HepG2 (cell line): Measurements from ENCODE around the gene TOMM22. TPM values are rescaled to one million over a fixed set of nuclear protein-coding genes. Genes with fewer than 3 reads are reported as not detected.

Experiments used
- ATF1 ChIP-seq: IDR thresholded peaks from 2 replicates; pipeline ENCODE4 v1.6.1; 2016; ENCODE audit warnings: mild to moderate bottlenecking, control low read depth
- MIER2 ChIP-seq: IDR thresholded peaks from 2 replicates; pipeline ENCODE4 v1.6.1; 2016; ENCODE audit warnings: missing biosample characterization, missing genetic modification reagents
- MXI1 ChIP-seq: IDR thresholded peaks from 3 replicates; pipeline ENCODE4 v1.6.1; 2012; ENCODE audit warnings: low read depth, low read length, inconsistent platforms, borderline replicate concordance
- MYNN ChIP-seq: sonication (generic); formaldehyde crosslinking; IDR thresholded peaks from 2 replicates; pipeline ENCODE4 v1.4.0; 2020; ENCODE audit warnings: mild to moderate bottlenecking, low read depth, missing genetic modification reagents
- NFYC ChIP-seq: IDR thresholded peaks from 2 replicates; pipeline ENCODE4 v1.6.1; 2016; ENCODE audit warnings: missing genetic modification reagents, missing compliant biosample characterization
- SNAPC2 ChIP-seq: sonication (generic); formaldehyde crosslinking; IDR thresholded peaks from 2 replicates; pipeline ENCODE4 v1.8.1; 2022; ENCODE audit warnings: mild to moderate bottlenecking, missing genetic modification reagents
- TBX3 ChIP-seq: fragments of 450-650 bp; IDR thresholded peaks from 2 replicates; pipeline ENCODE4 v1.6.1; 2017; ENCODE audit warnings: antibody characterized with exemption, mild to moderate bottlenecking, inconsistent platforms, borderline replicate concordance
- TOE1 ChIP-seq: sonication (generic); formaldehyde crosslinking; IDR thresholded peaks from 2 replicates; pipeline ENCODE4 v1.4.0; 2020; ENCODE audit warnings: mild to moderate bottlenecking, missing genetic modification reagents
- ZNF207 ChIP-seq: fragments of 450-650 bp; IDR thresholded peaks from 2 replicates; pipeline ENCODE4 v1.6.1; 2016; ENCODE audit warnings: antibody characterized with exemption, borderline replicate concordance
- ZNF232 ChIP-seq: sonication (generic); formaldehyde crosslinking; IDR thresholded peaks from 2 replicates; pipeline ENCODE4 v1.4.0; 2020; ENCODE audit warnings: missing genetic modification reagents, borderline replicate concordance
- ZNF253 ChIP-seq: sonication (generic); formaldehyde crosslinking; IDR thresholded peaks from 2 replicates; pipeline ENCODE4 v1.8.0; 2022; ENCODE audit warnings: mild to moderate bottlenecking, missing genetic modification reagents, borderline replicate concordance
- ZNF34 ChIP-seq: sonication (generic); formaldehyde crosslinking; IDR thresholded peaks from 2 replicates; pipeline ENCODE4 v1.4.0; 2020; ENCODE audit warnings: mild to moderate bottlenecking, missing genetic modification reagents, borderline replicate concordance
- ZNF441 ChIP-seq: sonication (generic); formaldehyde crosslinking; IDR thresholded peaks from 2 replicates; pipeline ENCODE4 v1.7.0; 2021; ENCODE audit warnings: missing genetic modification reagents, borderline replicate concordance
- ZNF589 ChIP-seq: sonication (generic); formaldehyde crosslinking; conservative IDR thresholded peaks from 2 replicates; pipeline ENCODE4 v1.8.0; 2022; ENCODE audit warnings: mild to moderate bottlenecking, moderate library complexity, missing genetic modification reagents
- ZNF616 ChIP-seq: sonication (generic); formaldehyde crosslinking; IDR thresholded peaks from 2 replicates; pipeline ENCODE4 v1.5.0; 2020; ENCODE audit warnings: low read depth, mild to moderate bottlenecking, missing genetic modification reagents
- polyA plus RNA-seq, 8 experiments: library from polyadenylated mRNA; depleted of rRNA in 3 of 8; stranded (reverse) in 7 of 8; unstranded in 1 of 8; fragments of >200 nt; fragmentation: Illumina TruSeq in 4 of 8; extraction: Trizol in 4 of 8; gene quantifications; 2 replicates each; pipeline versions ENCODE4 v1.2.1 to v1.2.3, GENCODE V29; 2011 to 2016; ENCODE audit warnings: low read depth in 4 of 8, missing spikeins in 1 of 8, mixed read lengths in 1 of 8; ENCODE audit not compliant: insufficient read depth in 1 of 8
- total RNA-seq, 5 experiments: library from RNA; depleted of rRNA; stranded (reverse); fragments of >200 nt; fragmentation: Illumina TruSeq; extraction: Trizol; gene quantifications; 2 replicates each; pipeline ENCODE4 v1.2.3, GENCODE V29; 2016; ENCODE audit warnings: low read depth in 1 of 5
- TF ChIP-seq, protein P1 (sequence below): sonication (generic); formaldehyde crosslinking; IDR thresholded peaks from 2 replicates; pipeline ENCODE4 v1.4.0; 2020; ENCODE audit warnings: mild to moderate bottlenecking, missing genetic modification reagents, borderline replicate concordance
- TF ChIP-seq, protein P2 (sequence below), 2 experiments: fragments of 450-650 bp in 1 of 2; sonication (generic) in 1 of 2; formaldehyde crosslinking; IDR thresholded peaks; 2 replicates each; pipeline versions ENCODE4 v1.5.0 to v1.8.0; 2020 to 2022; ENCODE audit warnings: mild to moderate bottlenecking in 1 of 2, missing genetic modification reagents in 1 of 2
- TF ChIP-seq, protein P3 (sequence below): sonication (generic); formaldehyde crosslinking; IDR thresholded peaks from 2 replicates; pipeline ENCODE4 v1.5.1; 2020; ENCODE audit warnings: missing genetic modification reagents, mild to moderate bottlenecking, borderline replicate concordance
- TF ChIP-seq, protein P4 (sequence below): IDR thresholded peaks from 2 replicates; pipeline ENCODE4 v1.6.1; 2016; ENCODE audit warnings: low read depth, borderline replicate concordance
- TF ChIP-seq, protein P5 (sequence below): sonication (generic); formaldehyde crosslinking; IDR thresholded peaks from 2 replicates; pipeline ENCODE4 v1.5.0; 2020; ENCODE audit warnings: mild to moderate bottlenecking, missing genetic modification reagents, borderline replicate concordance

TOMM22 gene
- total and polyA plus RNA-seq, 2 of the 13 experiments (the other 11 are each of a cell fraction or from before 2014, with no cell fraction given): 46.9 to 118 TPM

DNA sequence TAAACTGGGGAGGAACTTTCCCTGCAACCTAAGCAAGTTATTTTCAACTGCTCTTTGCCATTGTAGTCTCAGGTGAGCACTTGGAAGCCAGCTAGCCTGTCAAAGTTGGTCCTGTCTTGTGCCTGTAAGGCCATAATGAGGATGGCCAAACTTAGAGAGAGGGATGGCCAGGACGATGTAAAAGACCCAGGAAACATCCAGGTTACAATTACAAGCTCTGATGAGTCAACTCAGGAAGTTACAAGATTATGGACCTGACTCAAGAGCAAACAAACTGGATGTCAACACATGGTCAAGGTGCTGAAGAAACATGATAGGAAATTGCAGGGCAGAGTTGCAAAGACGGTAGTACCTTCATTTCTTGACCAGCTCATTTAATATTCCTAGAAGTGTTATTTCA lies 25.6 kb downstream of the TOMM22 start (continued):
- TF ChIP-seq, protein P1, sequence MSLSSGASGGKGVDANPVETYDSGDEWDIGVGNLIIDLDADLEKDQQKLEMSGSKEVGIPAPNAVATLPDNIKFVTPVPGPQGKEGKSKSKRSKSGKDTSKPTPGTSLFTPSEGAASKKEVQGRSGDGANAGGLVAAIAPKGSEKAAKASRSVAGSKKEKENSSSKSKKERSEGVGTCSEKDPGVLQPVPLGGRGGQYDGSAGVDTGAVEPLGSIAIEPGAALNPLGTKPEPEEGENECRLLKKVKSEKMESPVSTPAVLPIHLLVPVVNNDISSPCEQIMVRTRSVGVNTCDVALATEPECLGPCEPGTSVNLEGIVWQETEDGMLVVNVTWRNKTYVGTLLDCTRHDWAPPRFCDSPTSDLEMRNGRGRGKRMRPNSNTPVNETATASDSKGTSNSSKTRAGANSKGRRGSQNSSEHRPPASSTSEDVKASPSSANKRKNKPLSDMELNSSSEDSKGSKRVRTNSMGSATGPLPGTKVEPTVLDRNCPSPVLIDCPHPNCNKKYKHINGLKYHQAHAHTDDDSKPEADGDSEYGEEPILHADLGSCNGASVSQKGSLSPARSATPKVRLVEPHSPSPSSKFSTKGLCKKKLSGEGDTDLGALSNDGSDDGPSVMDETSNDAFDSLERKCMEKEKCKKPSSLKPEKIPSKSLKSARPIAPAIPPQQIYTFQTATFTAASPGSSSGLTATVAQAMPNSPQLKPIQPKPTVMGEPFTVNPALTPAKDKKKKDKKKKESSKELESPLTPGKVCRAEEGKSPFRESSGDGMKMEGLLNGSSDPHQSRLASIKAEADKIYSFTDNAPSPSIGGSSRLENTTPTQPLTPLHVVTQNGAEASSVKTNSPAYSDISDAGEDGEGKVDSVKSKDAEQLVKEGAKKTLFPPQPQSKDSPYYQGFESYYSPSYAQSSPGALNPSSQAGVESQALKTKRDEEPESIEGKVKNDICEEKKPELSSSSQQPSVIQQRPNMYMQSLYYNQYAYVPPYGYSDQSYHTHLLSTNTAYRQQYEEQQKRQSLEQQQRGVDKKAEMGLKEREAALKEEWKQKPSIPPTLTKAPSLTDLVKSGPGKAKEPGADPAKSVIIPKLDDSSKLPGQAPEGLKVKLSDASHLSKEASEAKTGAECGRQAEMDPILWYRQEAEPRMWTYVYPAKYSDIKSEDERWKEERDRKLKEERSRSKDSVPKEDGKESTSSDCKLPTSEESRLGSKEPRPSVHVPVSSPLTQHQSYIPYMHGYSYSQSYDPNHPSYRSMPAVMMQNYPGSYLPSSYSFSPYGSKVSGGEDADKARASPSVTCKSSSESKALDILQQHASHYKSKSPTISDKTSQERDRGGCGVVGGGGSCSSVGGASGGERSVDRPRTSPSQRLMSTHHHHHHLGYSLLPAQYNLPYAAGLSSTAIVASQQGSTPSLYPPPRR (CRISPR knock-in tag): no peak
- TF ChIP-seq SNAPC2 (CRISPR knock-in tag) (no peak), MIER2 (CRISPR knock-in tag) (no peak), ZNF589 (CRISPR knock-in tag) (no peak), MXI1 (peak; percentile 91; the same call in 1 of the 3 replicates), ZNF253 (CRISPR knock-in tag) (no peak), TBX3 (no peak), ZNF232 (CRISPR knock-in tag) (no peak), MYNN (CRISPR knock-in tag) (no peak), TOE1 (no peak), ZNF207 (no peak), ZNF34 (no peak), ATF1 (CRISPR knock-in tag) (no peak), NFYC (CRISPR knock-in tag) (peak; percentile 17; the same call in 1 of the 2 replicates), ZNF441 (CRISPR knock-in tag) (no peak), ZNF616 (CRISPR knock-in tag) (no peak)
- TF ChIP-seq, protein P2, sequence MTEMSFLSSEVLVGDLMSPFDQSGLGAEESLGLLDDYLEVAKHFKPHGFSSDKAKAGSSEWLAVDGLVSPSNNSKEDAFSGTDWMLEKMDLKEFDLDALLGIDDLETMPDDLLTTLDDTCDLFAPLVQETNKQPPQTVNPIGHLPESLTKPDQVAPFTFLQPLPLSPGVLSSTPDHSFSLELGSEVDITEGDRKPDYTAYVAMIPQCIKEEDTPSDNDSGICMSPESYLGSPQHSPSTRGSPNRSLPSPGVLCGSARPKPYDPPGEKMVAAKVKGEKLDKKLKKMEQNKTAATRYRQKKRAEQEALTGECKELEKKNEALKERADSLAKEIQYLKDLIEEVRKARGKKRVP (CRISPR knock-in tag; IDR thresholded peaks at IDR 0.05): peak in 1 of 2 experiments; percentile 90; a peak in 2 of 4 replicates
- TF ChIP-seq, protein P3, sequence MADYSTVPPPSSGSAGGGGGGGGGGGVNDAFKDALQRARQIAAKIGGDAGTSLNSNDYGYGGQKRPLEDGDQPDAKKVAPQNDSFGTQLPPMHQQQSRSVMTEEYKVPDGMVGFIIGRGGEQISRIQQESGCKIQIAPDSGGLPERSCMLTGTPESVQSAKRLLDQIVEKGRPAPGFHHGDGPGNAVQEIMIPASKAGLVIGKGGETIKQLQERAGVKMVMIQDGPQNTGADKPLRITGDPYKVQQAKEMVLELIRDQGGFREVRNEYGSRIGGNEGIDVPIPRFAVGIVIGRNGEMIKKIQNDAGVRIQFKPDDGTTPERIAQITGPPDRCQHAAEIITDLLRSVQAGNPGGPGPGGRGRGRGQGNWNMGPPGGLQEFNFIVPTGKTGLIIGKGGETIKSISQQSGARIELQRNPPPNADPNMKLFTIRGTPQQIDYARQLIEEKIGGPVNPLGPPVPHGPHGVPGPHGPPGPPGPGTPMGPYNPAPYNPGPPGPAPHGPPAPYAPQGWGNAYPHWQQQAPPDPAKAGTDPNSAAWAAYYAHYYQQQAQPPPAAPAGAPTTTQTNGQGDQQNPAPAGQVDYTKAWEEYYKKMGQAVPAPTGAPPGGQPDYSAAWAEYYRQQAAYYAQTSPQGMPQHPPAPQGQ: no peak
- TF ChIP-seq, protein P4, sequence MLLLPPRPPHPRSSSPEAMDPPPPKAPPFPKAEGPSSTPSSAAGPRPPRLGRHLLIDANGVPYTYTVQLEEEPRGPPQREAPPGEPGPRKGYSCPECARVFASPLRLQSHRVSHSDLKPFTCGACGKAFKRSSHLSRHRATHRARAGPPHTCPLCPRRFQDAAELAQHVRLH: peak; percentile 36; the same call in 1 of the 2 replicates
- TF ChIP-seq, protein P5, sequence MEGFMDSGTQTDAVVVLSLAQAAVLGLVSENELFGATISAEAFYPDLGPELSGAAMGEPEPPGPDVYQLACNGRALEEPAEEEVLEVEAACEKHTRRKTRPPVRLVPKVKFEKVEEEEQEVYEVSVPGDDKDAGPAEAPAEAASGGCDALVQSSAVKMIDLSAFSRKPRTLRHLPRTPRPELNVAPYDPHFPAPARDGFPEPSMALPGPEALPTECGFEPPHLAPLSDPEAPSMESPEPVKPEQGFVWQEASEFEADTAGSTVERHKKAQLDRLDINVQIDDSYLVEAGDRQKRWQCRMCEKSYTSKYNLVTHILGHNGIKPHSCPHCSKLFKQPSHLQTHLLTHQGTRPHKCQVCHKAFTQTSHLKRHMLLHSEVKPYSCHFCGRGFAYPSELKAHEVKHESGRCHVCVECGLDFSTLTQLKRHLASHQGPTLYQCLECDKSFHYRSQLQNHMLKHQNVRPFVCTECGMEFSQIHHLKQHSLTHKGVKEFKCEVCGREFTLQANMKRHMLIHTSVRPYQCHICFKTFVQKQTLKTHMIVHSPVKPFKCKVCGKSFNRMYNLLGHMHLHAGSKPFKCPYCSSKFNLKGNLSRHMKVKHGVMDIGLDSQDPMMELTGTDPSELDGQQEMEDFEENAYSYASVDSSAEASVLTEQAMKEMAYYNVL: peak; percentile 64; the same call in 1 of the 2 replicates
